Stimulated activated CD8-positive, alpha-beta memory T cell treated with anti-CD3 and anti-CD28 coated beads, Interleukin-7, amount 100 ng/mL, for 4 hours (primary cell): ENCODE data around the gene NKX3-2.

ENCODE experiments used
- DNase-seq, 2 donors: peaks; one replicate each; pipeline ENCODE4 v3.0.0-alpha.2; 2020; ENCODE audit warnings: low read depth in 2 of 2

The NKX3-2 gene

GRCh38 chr4:13504374-13504773 lies 39.9 kb downstream of the NKX3-2 start:
- DNase-seq = no peak

GRCh38 chr4:13498469-13498868 lies 45.8 kb downstream of the NKX3-2 start:
- DNase-seq = no peak

- DNase-seq = no peak
Observed at GRCh38 chr4:13496605-13497004, 47.7 kb downstream of the NKX3-2 start.

GRCh38 chr4:13495753-13496152 lies 48.6 kb downstream of the NKX3-2 start:
- DNase-seq = no peak

- DNase-seq = no peak
Observed at GRCh38 chr4:13493793-13494192, 50.5 kb downstream of the NKX3-2 start.

GRCh38 chr4:13492747-13493146 lies 51.6 kb downstream of the NKX3-2 start:
- DNase-seq = no peak
